ENCODE data around the gene CDPF1. TPM values are rescaled to one million over a fixed set of nuclear protein-coding genes. Genes with fewer than 3 reads are reported as not detected.

CDPF1 gene
- total and polyA plus RNA-seq, 2 of the 4 experiments (the other 2 are of a cell fraction) = 11.5 to 14.5 TPM

- Histone ChIP-seq H3K56ac (ENCODE audit: extremely low read depth, insufficient read depth, low read length) (no peak overlapping the region), H3K9ac (ENCODE audit: low read depth, low read length) (peak overlapping the region; percentile 75; the same call in 1 of the 2 replicates), H2BK20ac (ENCODE audit: low read depth, low read length) (no peak overlapping the region), H4K20me1 (ENCODE audit: insufficient read depth, low read length) (no peaks in the 10 kb centered on the region; the same call in 1 of the 2 replicates), H3K27ac (ENCODE audit: insufficient read depth, low read length) (no peak overlapping the region), H4K91ac (ENCODE audit: insufficient read depth, low read depth, low read length) (no peak overlapping the region), H3K9me1 (ENCODE audit: insufficient read depth, low read length) (peaks cover 23% of the 10 kb centered on the region), H3K18ac (ENCODE audit: low read depth, low read length) (no peak overlapping the region), H4K8ac (ENCODE audit: low read depth in 2 of 2, low read length in 2 of 2) (peak overlapping the region; percentile 89 to 91; a peak in 2 of 4 replicates), H3K4ac (ENCODE audit: low read depth, low read length) (peak overlapping the region; percentile 72; the same call in 1 of the 2 replicates), H3K9me3 (ENCODE audit: control insufficient read depth, insufficient read depth, low read length) (no peaks in the 10 kb centered on the region), H3K4me2 (ENCODE audit: low read depth, low read length) (peak overlapping the region; percentile 68), H2BK15ac (ENCODE audit: low read depth, low read length) (no peak overlapping the region), H2BK5ac (ENCODE audit: low read depth, low read length, poor library complexity, severe bottlenecking) (no peak overlapping the region), H3K4me1 (ENCODE audit: control insufficient read depth, insufficient read depth, low read length) (peaks cover 6% of the 10 kb centered on the region; the same call in 1 of the 2 replicates), H3K23ac (ENCODE audit: low read depth, low read length) (0 out of 2 replicates have a peak overlapping the region, but pooled peaks have one; percentile 77), H4K5ac (ENCODE audit: low read depth, low read length) (no peak overlapping the region; the same call in 1 of the 2 replicates), H3K27me3 (ENCODE audit: control insufficient read depth, insufficient read depth, low read length) (no peaks in the 10 kb centered on the region), H3K79me1 (ENCODE audit: low read depth in 1 of 2, low read length in 2 of 2) (peaks cover 15 to 38% of the 10 kb centered on the region in 2 experiments), H2BK120ac (ENCODE audit: low read depth, low read length) (no peak overlapping the region), H3K36me3 (ENCODE audit: control insufficient read depth, insufficient read depth, low read length) (peaks cover 3% of the 10 kb centered on the region; the same call in 1 of the 2 replicates), H2AK5ac (ENCODE audit: low read depth, low read length) (peak overlapping the region; percentile 75), H3K14ac (replicated peaks; ENCODE audit: low read depth, low read length) (no peak overlapping the region), H2AFZ (replicated peaks; ENCODE audit: low read length, poor library complexity) (peak overlapping the region; percentile 94), H2AK9ac (replicated peaks; ENCODE audit: low read depth, low read length, poor library complexity) (no peak overlapping the region), H3K4me3 (ENCODE audit: insufficient read depth, low read depth, low read length) (0 out of 2 replicates have a peak overlapping the region, but pooled peaks have one; percentile 1)
- 93% methylated on average over 2 of the region's 7 CpGs; no CpG with 5 or more reads in 1 of the 2 experiments for WGBS, 2 experiments (ENCODE audit: extremely low coverage in 2 of 2, insufficient read length in 1 of 2)
- dilution Hi-C loops (cut with HindIII; ENCODE audit: low sequenced_read_pairs, unreplicated experiment) (no loop called here), in situ Hi-C loops (cut with MboI; ENCODE audit: low sequenced_read_pairs) (no loop called here), intact Hi-C loops (cut with micrococcal nuclease) (no loop called here)
- ChIA-PET CTCF (no interaction called here), POLR2A (ENCODE audit: unreplicated experiment) (no interaction called here)
- no peak for TF ChIP-seq CEBPB (IDR thresholded peaks at IDR 0.05; ENCODE audit: low read depth, low read length)
- TF ChIP-seq RCOR1 (IDR thresholded peaks at IDR 0.05; ENCODE audit: insufficient replicate concordance, low read length) = no peak
- TF ChIP-seq SMC3 (IDR thresholded peaks at IDR 0.05; ENCODE audit: low read depth, low read length) = no peak
- no peak for TF ChIP-seq MAZ (IDR thresholded peaks at IDR 0.05; ENCODE audit: borderline replicate concordance, low read depth, low read length)
- no peak for TF ChIP-seq MXI1 (IDR thresholded peaks at IDR 0.05; ENCODE audit: borderline replicate concordance, low read depth, low read length)
- no peak for TF ChIP-seq CTCF (conservative IDR thresholded peaks at IDR 0.05; ENCODE audit: low read depth, low read length)
- TF ChIP-seq NFE2L2 (IDR thresholded peaks at IDR 0.05; ENCODE audit: low read depth, low read length) = no peak
- TF ChIP-seq RFX5 (IDR thresholded peaks at IDR 0.05; ENCODE audit: low read depth, low read length) = no peak
- no peak for TF ChIP-seq ELK1 (IDR thresholded peaks at IDR 0.05; ENCODE audit: borderline replicate concordance, low read depth, low read length)
- no peak for TF ChIP-seq POLR2A (IDR thresholded peaks at IDR 0.05; ENCODE audit: low read depth, low read length)
- no peak for TF ChIP-seq BHLHE40 (IDR thresholded peaks at IDR 0.05; ENCODE audit: low read depth, low read length)
- no peak for TF ChIP-seq CHD1 (IDR thresholded peaks at IDR 0.05; ENCODE audit: low read depth, low read length)
- TF ChIP-seq USF2 (IDR thresholded peaks at IDR 0.05; ENCODE audit: low read depth, low read length) = no peak
- no peak for TF ChIP-seq MAFK (IDR thresholded peaks at IDR 0.05; ENCODE audit: low read depth, low read length)
- ATAC-seq (ENCODE audit: low read depth) (no peak), DNase-seq (no peak)
- BruUV-seq (replicated peaks) = no TSS peak
Measured at GRCh38 chr22:46251266-46251665, 1.2 kb upstream of the CDPF1 start.
